GM13977 (cell line): ENCODE measurements around the gene PDPR.
"Not testable (repeated sequence)": the region's sequence is repeated elsewhere in the genome, so short reads cannot be mapped to it uniquely, and the experiment has no call there.

Experiments
- DNase-seq: peaks from one replicate; pipeline ENCODE4 v3.0.0; 2012; ENCODE audit warnings: low spot score
- in situ Hi-C: fragments of 300-500 bp; cut with MboI; formaldehyde crosslinking; loops from one replicate; pipeline ENCODE4 v1.12.0; 2022; ENCODE audit warnings: low sequenced_read_pairs, low pct_unique_long_range_greater_than_20kb, mixed read lengths, inconsistent platforms; ENCODE audit not compliant: unreplicated experiment
- TF ChIP-seq, protein P1 (sequence below): IDR thresholded peaks from 2 replicates; pipeline ENCODE4 v1.5.1; 2012; ENCODE audit warnings: mild to moderate bottlenecking, control low read depth; ENCODE audit not compliant: insufficient read depth; ENCODE audit errors: extremely low read depth, missing control alignments

PDPR gene

DNA sequence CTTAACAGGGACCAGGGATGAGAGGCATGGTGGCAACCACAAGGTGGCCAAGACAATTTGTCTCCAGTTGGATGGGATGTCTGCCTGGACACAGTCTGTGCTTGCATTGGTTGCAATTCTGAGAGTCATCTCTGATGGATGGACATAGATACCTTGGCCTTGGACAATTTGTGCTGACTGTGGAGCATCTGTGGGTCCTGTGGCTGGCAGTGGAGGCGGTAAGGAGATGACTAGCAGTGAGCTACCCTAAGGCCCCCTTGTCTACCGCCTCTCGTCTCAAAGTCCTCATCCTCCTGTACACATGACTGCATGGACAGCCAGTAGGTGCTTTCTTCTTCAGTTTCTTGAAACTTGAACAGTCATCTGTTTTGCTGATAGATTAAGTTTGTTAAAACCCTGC is 4.6 kb downstream of the PDPR start:
- in situ Hi-C loops, DNase-seq: not testable (repeated sequence)

DNA sequence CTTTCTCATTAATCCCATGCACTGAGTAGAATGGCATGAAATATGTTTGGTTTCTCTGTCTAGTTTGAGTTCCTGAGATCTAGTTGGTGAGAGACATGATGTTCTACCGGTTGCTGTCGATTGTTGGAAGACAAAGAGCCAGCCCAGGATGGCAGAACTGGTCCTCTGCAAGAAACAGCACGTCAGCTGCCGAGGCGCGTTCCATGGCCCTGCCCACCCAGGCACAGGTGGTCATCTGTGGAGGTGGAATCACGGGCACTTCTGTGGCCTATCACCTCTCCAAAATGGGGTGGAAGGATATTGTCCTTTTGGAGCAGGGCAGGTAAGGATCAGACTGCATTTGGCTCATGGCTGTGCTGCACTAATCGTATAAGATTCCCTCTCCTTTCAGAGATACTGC is 6.3 kb downstream of the PDPR start:
- DNase-seq, in situ Hi-C loops: not testable (repeated sequence)

DNA sequence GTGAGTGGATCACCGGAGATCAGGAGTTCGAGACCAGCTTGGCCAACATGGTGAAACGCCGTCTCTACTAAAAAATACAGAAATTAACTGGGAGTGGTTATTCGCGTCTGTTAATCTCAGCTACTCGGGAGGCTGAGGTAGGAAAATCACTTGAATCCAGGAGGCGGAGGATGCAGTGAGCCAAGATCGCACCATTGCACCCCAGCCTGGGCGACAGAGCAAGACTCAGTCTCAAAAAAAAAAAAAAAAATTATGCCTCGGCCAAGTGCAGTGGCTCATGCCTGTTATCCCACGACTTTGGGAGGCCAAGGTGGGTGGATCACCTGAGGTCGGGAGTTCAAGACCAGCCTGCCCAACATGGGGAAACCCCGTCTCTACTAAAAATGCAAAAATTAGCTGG is 9.7 kb downstream of the PDPR start:
- DNase-seq, in situ Hi-C loops: not testable (repeated sequence)

DNA sequence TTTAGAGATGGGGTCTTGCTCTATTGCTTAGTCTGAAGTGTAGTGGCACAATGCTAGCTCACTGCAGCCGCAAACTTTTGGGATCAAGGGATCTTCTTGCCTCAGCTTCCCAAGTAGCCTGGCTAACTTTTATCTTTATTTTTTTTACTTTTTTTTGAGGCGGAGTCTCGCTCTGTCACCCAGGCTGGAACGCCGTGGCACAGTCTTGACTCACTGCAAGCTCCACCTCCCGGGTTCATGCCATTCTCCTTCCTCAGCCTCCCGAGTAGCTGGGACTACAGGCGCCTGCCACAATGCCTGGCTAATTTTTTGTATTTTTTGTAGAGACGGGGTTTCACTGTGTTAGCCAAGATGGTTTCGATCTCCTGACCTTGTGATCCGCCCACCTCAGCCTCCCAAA is 12.1 kb downstream of the PDPR start:
- in situ Hi-C loops, DNase-seq: not testable (repeated sequence)

DNA sequence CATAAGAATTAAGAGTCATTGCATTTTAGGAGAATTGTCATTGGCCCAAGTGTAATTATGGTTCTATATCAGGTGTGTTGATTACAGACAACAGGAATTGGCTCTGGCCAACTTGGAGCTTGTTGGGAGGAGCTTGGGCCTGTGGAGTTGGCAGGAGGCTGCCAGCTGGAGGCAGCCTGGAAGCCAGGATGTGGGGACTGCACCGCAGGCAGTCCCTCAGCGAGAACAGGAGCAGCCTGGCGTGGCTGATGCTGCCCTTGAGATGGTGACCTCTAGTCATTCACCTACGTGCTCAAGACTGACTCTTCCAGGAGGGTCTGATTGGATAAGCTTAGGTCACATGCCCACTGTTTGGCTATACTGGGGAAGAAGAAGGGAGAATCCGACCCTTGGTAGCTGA is 13.6 kb downstream of the PDPR start:
- DNase-seq, in situ Hi-C loops: not testable (repeated sequence)

DNA sequence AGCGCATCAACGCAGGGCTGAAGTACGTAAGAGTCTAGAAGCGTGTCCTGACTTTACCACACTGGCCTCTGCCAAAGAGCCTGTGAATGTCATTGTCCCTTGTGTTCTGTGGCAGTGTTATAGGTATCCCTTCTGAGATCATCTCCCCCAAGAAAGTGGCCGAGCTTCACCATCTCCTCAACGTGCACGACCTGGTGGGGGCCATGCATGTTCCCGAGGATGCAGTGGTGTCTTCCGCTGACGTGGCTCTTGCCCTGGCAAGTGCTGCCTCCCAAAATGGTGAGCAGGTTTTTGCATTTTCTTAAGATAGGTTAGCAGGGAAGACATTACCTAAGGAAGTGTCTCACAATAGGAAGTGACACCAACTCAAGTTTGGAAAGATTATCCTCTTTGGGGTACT is 14.7 kb downstream of the PDPR start:
- in situ Hi-C loops, DNase-seq: not testable (repeated sequence)

DNA sequence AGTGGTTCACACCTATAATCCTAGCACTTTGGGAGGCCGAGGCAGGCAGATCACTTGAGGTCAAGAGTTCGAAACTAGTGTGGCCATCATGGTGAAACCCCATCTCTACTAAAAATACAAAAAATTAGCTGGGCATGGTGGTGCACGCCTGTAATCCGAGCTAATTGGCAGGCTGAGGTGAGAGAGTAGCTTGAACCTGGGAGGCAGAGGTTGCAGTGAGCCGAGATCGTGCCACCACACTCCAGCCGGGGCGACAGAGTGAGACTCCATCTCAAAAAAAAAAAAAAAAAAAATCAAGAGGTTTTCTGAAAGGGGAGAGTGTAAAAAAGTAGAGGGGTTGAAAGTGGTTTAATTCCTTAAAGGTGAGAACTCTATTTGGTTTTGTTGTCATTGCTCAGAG is 21.7 kb downstream of the PDPR start:
- in situ Hi-C loops, DNase-seq: not testable (repeated sequence)

DNA sequence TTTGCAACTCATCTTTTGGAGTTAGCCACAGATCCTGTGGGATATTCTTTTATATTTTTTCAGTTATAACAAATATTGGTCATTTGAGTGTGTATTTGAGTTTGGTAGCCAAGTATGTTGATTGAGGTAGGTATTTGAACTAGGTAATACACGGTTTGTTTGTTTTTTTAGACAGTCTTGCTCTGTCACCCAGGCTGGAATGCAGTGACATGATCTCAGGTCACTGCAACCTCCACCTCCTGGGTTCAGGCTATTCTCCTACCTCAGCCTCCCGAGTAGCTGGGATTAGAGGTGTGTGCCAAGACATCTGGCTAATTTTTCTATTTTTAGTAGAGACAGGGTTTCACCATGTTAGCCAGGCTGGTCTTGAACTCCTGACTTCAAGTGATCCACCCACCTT is 22.5 kb downstream of the PDPR start:
- in situ Hi-C loops, DNase-seq: not testable (repeated sequence)

DNA sequence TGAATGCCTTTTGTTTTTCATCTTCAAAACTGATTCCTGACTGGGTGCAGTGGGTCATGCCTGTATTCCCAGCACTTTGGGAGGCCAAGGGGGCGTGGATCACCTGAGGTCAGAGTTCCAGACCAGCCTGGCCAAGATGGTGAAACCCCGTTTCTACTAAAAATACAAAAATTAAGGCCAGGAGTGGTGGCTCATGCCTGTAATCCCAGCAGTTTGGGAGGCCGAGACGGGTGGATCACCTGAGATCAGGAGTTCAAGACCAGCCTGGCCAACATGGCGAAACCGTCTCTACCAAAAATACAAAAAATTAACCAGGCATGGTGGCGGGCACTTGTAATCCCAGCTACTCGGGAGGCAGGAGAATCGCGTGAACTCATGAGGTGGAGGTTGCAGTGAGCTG is 28.6 kb downstream of the PDPR start:
- DNase-seq, in situ Hi-C loops: not testable (repeated sequence)

DNA sequence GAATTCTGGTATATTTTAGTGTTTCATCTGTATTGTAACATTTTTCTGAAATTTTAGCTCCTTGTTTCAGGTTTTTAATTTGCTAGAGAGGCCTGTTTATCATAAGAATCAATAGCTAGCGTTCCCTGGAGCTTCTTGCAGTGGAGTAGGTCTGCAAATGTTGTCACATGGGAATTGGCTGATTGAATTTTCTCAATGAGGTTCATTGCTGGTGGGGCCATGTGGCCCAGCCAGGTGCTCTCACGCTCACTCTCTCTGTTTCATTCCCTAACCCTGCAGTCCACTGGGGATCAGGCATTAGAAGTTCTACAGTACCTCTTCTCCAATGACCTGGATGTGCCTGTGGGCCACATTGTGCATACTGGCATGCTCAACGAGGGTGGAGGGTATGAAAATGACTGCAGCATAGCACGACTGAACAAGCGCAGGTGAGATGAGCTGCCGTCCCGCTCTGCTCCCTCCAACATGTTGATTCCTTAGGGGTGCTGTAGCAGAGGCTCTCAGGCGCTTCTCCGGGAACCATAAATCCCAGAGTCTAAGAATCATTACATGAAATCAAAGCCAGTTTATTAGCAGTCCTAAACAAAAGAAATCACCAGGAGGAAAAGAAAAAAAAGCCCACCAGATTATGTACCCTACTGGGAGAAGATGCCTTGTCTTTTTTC is 29.2 kb downstream of the PDPR start:
- in situ Hi-C loops, DNase-seq: not testable (repeated sequence)

DNA sequence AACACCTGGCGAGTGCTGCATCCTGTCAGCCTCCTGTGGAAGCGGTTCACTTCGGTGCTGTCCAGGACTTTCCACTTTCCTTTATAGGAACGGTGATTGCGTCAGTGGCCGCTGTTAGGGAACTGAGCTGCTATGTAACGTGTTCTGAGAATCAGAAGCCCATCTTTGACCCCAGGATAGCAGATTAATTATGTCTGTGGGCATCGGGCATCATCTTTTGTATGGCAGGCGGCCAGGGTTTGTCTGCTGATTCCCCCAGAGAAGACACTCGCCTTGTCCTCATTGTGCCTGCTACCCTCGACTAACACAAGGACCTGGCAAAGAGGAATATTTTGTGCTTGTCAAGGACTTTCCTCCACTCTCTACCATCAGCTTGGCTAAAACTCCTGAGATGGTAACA is 33.7 kb downstream of the PDPR start:
- DNase-seq, in situ Hi-C loops: not testable (repeated sequence)

DNA sequence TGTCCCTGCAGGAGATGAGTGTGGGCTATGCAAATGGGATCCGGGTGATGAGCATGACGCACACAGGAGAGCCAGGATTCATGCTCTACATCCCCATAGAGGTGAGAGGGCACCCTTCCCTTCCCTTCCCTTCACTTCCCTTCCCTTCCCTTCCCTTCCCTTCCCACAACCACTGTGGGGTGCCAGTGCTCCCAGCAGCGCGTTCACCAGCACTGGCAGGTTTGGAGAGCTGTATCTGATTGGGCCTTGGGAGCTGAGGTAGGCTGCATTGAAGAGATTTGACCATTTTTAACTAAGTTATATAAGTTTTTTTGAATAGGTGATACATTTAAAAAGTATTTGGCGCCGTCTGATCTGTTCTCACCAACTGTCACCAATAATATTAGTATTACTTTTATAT is 34.3 kb downstream of the PDPR start:
- DNase-seq, in situ Hi-C loops: not testable (repeated sequence)

DNA sequence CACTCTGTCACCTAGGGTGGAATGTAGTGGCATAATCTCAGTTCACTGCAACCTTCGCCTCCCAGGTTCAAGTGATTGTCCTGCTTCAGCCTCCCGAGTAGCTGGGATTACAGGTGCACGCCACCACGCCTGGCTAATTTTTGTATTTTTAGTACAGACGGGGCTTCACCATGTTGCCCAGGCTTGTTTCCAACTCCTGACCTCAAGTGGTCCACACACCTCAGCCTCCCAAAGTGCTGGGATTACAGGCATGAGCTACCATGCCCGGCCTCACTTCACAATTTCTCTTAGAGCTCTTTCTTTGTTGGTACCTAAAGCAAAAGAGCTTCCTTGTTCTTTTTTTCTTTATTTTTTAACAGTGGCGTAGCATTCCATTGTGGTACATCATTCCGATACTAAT is 35.2 kb downstream of the PDPR start:
- in situ Hi-C loops, DNase-seq: not testable (repeated sequence)

DNA sequence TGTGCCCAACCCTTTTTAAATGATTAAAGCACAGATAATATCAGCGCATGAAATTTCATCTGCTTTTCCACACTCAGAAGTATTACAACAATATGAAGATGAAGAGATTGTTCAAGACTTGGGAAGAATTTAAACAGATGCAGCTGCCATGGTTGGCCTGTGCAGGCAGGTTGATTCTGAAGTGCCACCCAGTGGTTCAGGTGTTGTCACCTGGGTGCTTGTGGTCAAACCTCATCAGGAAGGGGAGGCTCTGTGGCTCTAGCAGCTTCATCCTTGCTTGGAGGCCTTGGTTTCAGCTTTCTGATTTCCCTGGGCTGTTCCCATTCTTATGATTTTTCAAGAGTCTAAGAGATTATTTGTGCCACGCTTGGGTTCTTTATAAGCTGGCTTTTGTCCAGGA is 37.3 kb downstream of the PDPR start:
- TF ChIP-seq, protein P1, sequence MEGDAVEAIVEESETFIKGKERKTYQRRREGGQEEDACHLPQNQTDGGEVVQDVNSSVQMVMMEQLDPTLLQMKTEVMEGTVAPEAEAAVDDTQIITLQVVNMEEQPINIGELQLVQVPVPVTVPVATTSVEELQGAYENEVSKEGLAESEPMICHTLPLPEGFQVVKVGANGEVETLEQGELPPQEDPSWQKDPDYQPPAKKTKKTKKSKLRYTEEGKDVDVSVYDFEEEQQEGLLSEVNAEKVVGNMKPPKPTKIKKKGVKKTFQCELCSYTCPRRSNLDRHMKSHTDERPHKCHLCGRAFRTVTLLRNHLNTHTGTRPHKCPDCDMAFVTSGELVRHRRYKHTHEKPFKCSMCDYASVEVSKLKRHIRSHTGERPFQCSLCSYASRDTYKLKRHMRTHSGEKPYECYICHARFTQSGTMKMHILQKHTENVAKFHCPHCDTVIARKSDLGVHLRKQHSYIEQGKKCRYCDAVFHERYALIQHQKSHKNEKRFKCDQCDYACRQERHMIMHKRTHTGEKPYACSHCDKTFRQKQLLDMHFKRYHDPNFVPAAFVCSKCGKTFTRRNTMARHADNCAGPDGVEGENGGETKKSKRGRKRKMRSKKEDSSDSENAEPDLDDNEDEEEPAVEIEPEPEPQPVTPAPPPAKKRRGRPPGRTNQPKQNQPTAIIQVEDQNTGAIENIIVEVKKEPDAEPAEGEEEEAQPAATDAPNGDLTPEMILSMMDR, result no peak
- DNase-seq, result peak; percentile 26
- in situ Hi-C loops, result no loop called here
